GM23338 (cell line): ENCODE measurements around the gene PSMD10. TPM values are rescaled to one million over a fixed set of nuclear protein-coding genes. Genes with fewer than 3 reads are reported as not detected.

Source experiments
- ATAC-seq: fragments of 200-7000 bp; cut with Tn5 transposase; 3 replicates; pipeline ENCODE4 v1.9.1; 2020
- DNase-seq: peaks from one replicate; pipeline ENCODE4 v3.0.0-alpha.2; 2015; ENCODE audit warnings: low spot score
- H2AFZ ChIP-seq: fragments of 200-600 bp; sonication (generic); 2 replicates; pipeline ENCODE4 v1.8.0; 2016; ENCODE audit warnings: antibody characterized with exemption, mild to moderate bottlenecking, moderate library complexity
- H3F3A ChIP-seq: fragments of 200-600 bp; sonication (generic); replicated peaks from 2 replicates; pipeline ENCODE4 v1.8.0; 2017; ENCODE audit warnings: antibody characterized with exemption, mixed run types, low read depth
- H3K27ac ChIP-seq: fragments of 200-600 bp; sonication (generic); 2 replicates; pipeline ENCODE4 v1.6.1; 2016; ENCODE audit warnings: low read depth
- H3K27me3 ChIP-seq: fragments of 200-600 bp; sonication (generic); 2 replicates; pipeline ENCODE4 v1.8.0; 2016; ENCODE audit warnings: mild to moderate bottlenecking, mixed run types, moderate library complexity; ENCODE audit not compliant: insufficient read depth
- H3K36me3 ChIP-seq: fragments of 200-600 bp; sonication (generic); 2 replicates; pipeline ENCODE4 v1.8.0; 2016; ENCODE audit warnings: mild to moderate bottlenecking; ENCODE audit not compliant: insufficient read depth
- H3K4me1 ChIP-seq: fragments of 200-600 bp; sonication (generic); 2 replicates; pipeline ENCODE4 v1.8.0; 2016; ENCODE audit warnings: mild to moderate bottlenecking, moderate library complexity; ENCODE audit not compliant: insufficient read depth
- H3K4me2 ChIP-seq: fragments of 200-600 bp; sonication (generic); 2 replicates; pipeline ENCODE4 v1.7.1; 2017; ENCODE audit warnings: mixed run types
- H3K4me3 ChIP-seq: fragments of 200-600 bp; sonication (generic); 2 replicates; pipeline ENCODE4 v1.6.1; 2016; ENCODE audit warnings: mixed run types
- H3K79me2 ChIP-seq: fragments of 200-600 bp; sonication (generic); replicated peaks from 2 replicates; pipeline ENCODE4 v1.8.0; 2017; ENCODE audit warnings: mild to moderate bottlenecking; ENCODE audit not compliant: insufficient read depth
- H3K9me2 ChIP-seq: fragments of 200-600 bp; sonication (generic); 2 replicates; pipeline ENCODE4 v1.8.0; 2017; ENCODE audit not compliant: insufficient read depth
- H4K20me1 ChIP-seq: fragments of 200-600 bp; sonication (generic); replicated peaks from 2 replicates; pipeline ENCODE4 v1.8.0; 2017; ENCODE audit warnings: mild to moderate bottlenecking; ENCODE audit not compliant: insufficient read depth
- H3K27ac Mint-ChIP-seq: 2 replicates; pipeline ENCODE4 v1.8.0; 2020; ENCODE audit warnings: inconsistent platforms, mild to moderate bottlenecking, moderate library complexity, mixed read lengths
- H3K27me3 Mint-ChIP-seq: 3 replicates; pipeline ENCODE4 v1.8.0; 2022; ENCODE audit warnings: low read depth, mild to moderate bottlenecking, moderate library complexity, mixed read lengths, inconsistent platforms; ENCODE audit not compliant: insufficient read depth, poor library complexity
- H3K36me3 Mint-ChIP-seq: 3 replicates; pipeline ENCODE4 v1.8.0; 2021; ENCODE audit warnings: low read depth, mild to moderate bottlenecking, inconsistent platforms, moderate library complexity, mixed read lengths
- H3K4me1 Mint-ChIP-seq: 3 replicates; pipeline ENCODE4 v1.8.0; 2020; ENCODE audit warnings: mild to moderate bottlenecking, inconsistent platforms, mixed read lengths
- H3K4me3 Mint-ChIP-seq: 3 replicates; pipeline ENCODE4 v1.8.0; 2021; ENCODE audit warnings: moderate library complexity, mild to moderate bottlenecking, inconsistent platforms, mixed read lengths
- H3K9me3 Mint-ChIP-seq: 3 replicates; pipeline ENCODE4 v1.8.0; 2020; ENCODE audit warnings: moderate library complexity, mild to moderate bottlenecking, inconsistent platforms, mixed read lengths
- EZH2 ChIP-seq: fragments of 200-600 bp; sonication (generic); IDR thresholded peaks from one replicate; pipeline ENCODE4 v1.8.0; 2017; ENCODE audit warnings: antibody characterized with exemption, mild to moderate bottlenecking, low read depth; ENCODE audit not compliant: unreplicated experiment
- EZH2phosphoT487 ChIP-seq: fragments of 200-600 bp; sonication (generic); IDR thresholded peaks from one replicate; pipeline ENCODE4 v1.8.1; 2018; ENCODE audit warnings: antibody characterized with exemption; ENCODE audit not compliant: unreplicated experiment
- JUNB ChIP-seq: IDR thresholded peaks from one replicate; pipeline ENCODE4 v1.6.1; 2016; ENCODE audit warnings: antibody characterized with exemption; ENCODE audit not compliant: unreplicated experiment
- POLR2AphosphoS5 ChIP-seq: IDR thresholded peaks from 2 replicates; pipeline ENCODE4 v1.6.1; 2016; ENCODE audit warnings: antibody characterized with exemption, low read depth
- STAT1 ChIP-seq: IDR thresholded peaks from one replicate; pipeline ENCODE4 v1.6.1; 2016; ENCODE audit warnings: antibody characterized with exemption; ENCODE audit not compliant: unreplicated experiment
- ZNF114 ChIP-seq: fragments of 250-450 bp; sonication (Bioruptor Pico); IDR thresholded peaks from 2 replicates; pipeline ENCODE4 v1.5.0; 2020; ENCODE audit warnings: mild to moderate bottlenecking, moderate library complexity
- ZNF331 ChIP-seq: fragments of 250-450 bp; sonication (Bioruptor Pico); IDR thresholded peaks from 2 replicates; pipeline ENCODE4 v1.5.0; 2020; ENCODE audit warnings: low read depth, mild to moderate bottlenecking, moderate library complexity
- polyA plus RNA-seq: library from polyadenylated mRNA; unstranded; fragments of >200 nt; fragmentation: Nextera tagmentation; extraction: Ambion mirVana; gene quantifications from 2 replicates; pipeline ENCODE4 v1.2.1, GENCODE V29; 2016
- total RNA-seq: library from RNA; depleted of rRNA; stranded (reverse); fragments of >200 nt; shearing (Covaris generic); gene quantifications from 2 replicates; pipeline ENCODE4 v1.2.3, GENCODE V29; 2014
- TF ChIP-seq, protein P1 (sequence below): IDR thresholded peaks from one replicate; pipeline ENCODE4 v1.6.1; 2018; ENCODE audit warnings: antibody characterized with exemption; ENCODE audit not compliant: unreplicated experiment
- TF ChIP-seq, protein P2 (sequence below): IDR thresholded peaks from 2 replicates; pipeline ENCODE4 v1.6.1; 2016; ENCODE audit warnings: antibody characterized with exemption
- TF ChIP-seq, protein P3 (sequence below): fragments of 250-450 bp; sonication (Bioruptor Pico); IDR thresholded peaks from 2 replicates; pipeline ENCODE4 v1.5.0; 2020; ENCODE audit warnings: mild to moderate bottlenecking, moderate library complexity

Gene PSMD10
- total and polyA plus RNA-seq, 2 experiments from 2014 or later = 53.0 to 61.2 TPM

DNA sequence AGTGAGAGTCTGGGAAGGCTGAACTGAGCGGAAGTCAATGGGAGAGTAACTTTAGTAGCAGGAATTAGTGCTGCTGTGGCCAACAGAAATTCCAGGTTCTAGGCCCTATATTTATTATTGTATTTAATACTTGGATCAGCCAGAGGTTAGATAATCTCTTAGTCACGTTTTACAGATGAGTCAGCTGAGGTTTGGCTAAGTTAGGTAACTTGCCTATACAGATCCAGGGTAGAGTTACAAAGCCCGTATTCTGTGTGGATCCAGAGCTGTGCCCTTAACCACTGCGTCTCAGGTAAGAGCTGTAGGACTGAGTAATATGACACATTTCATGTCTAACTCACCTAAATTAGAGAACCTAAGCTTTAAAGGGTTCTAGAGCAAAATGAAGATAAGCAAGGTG lies 20.5 kb downstream of the PSMD10 start (continued):
- TF ChIP-seq, protein P1, sequence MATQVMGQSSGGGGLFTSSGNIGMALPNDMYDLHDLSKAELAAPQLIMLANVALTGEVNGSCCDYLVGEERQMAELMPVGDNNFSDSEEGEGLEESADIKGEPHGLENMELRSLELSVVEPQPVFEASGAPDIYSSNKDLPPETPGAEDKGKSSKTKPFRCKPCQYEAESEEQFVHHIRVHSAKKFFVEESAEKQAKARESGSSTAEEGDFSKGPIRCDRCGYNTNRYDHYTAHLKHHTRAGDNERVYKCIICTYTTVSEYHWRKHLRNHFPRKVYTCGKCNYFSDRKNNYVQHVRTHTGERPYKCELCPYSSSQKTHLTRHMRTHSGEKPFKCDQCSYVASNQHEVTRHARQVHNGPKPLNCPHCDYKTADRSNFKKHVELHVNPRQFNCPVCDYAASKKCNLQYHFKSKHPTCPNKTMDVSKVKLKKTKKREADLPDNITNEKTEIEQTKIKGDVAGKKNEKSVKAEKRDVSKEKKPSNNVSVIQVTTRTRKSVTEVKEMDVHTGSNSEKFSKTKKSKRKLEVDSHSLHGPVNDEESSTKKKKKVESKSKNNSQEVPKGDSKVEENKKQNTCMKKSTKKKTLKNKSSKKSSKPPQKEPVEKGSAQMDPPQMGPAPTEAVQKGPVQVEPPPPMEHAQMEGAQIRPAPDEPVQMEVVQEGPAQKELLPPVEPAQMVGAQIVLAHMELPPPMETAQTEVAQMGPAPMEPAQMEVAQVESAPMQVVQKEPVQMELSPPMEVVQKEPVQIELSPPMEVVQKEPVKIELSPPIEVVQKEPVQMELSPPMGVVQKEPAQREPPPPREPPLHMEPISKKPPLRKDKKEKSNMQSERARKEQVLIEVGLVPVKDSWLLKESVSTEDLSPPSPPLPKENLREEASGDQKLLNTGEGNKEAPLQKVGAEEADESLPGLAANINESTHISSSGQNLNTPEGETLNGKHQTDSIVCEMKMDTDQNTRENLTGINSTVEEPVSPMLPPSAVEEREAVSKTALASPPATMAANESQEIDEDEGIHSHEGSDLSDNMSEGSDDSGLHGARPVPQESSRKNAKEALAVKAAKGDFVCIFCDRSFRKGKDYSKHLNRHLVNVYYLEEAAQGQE = no peak
- TF ChIP-seq JUNB (no peak), ZNF331 (CRISPR knock-in tag) (no peak), EZH2 (no peak)
- TF ChIP-seq, protein P2, sequence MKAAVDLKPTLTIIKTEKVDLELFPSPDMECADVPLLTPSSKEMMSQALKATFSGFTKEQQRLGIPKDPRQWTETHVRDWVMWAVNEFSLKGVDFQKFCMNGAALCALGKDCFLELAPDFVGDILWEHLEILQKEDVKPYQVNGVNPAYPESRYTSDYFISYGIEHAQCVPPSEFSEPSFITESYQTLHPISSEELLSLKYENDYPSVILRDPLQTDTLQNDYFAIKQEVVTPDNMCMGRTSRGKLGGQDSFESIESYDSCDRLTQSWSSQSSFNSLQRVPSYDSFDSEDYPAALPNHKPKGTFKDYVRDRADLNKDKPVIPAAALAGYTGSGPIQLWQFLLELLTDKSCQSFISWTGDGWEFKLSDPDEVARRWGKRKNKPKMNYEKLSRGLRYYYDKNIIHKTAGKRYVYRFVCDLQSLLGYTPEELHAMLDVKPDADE = no peak

DNA sequence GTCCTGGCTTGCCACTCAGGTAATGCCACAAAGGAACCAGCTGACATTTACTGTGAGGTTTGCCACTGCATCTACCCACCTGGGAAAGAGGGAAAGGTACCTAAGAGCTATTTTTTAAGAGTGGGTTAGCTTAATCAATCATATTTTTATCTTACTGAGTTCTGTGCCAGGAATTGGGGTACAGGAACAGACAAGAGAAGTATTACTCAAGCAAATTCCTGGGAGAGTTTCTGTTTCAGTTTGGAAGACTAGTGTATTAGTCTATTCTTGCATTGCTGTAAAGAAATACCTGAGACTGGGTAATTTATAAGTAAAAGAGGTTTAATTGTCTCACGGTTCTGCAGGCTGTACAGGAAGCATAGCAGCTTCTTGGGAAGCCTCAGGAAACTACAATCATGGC lies 23.2 kb downstream of the PSMD10 start:
- Histone ChIP-seq H3K27ac (no peak overlapping the region), H3K9me2 (no peaks in the 10 kb centered on the region), H3K4me1 (no peaks in the 10 kb centered on the region), H3K4me3 (no peak overlapping the region), H3K27me3 (no peaks in the 10 kb centered on the region), H3K4me2 (no peak overlapping the region), H2AFZ (no peak overlapping the region), H4K20me1 (no peaks in the 10 kb centered on the region), H3K79me2 (no peaks in the 10 kb centered on the region), H3F3A (no peaks in the 10 kb centered on the region), H3K36me3 (no peaks in the 10 kb centered on the region)
- Mint-ChIP-seq H3K4me3 (no peak overlapping the region), H3K27ac (no peak overlapping the region), H3K27me3 (no peaks in the 10 kb centered on the region), H3K36me3 (no peaks in the 10 kb centered on the region), H3K4me1 (peaks cover 12% of the 10 kb centered on the region; the same call in 2 of the 3 replicates), H3K9me3 (no peaks in the 10 kb centered on the region)
- DNase-seq (no peak), ATAC-seq (no peak)
- no peak for TF ChIP-seq EZH2phosphoT487
- no peak for TF ChIP-seq STAT1
- TF ChIP-seq, protein P3, sequence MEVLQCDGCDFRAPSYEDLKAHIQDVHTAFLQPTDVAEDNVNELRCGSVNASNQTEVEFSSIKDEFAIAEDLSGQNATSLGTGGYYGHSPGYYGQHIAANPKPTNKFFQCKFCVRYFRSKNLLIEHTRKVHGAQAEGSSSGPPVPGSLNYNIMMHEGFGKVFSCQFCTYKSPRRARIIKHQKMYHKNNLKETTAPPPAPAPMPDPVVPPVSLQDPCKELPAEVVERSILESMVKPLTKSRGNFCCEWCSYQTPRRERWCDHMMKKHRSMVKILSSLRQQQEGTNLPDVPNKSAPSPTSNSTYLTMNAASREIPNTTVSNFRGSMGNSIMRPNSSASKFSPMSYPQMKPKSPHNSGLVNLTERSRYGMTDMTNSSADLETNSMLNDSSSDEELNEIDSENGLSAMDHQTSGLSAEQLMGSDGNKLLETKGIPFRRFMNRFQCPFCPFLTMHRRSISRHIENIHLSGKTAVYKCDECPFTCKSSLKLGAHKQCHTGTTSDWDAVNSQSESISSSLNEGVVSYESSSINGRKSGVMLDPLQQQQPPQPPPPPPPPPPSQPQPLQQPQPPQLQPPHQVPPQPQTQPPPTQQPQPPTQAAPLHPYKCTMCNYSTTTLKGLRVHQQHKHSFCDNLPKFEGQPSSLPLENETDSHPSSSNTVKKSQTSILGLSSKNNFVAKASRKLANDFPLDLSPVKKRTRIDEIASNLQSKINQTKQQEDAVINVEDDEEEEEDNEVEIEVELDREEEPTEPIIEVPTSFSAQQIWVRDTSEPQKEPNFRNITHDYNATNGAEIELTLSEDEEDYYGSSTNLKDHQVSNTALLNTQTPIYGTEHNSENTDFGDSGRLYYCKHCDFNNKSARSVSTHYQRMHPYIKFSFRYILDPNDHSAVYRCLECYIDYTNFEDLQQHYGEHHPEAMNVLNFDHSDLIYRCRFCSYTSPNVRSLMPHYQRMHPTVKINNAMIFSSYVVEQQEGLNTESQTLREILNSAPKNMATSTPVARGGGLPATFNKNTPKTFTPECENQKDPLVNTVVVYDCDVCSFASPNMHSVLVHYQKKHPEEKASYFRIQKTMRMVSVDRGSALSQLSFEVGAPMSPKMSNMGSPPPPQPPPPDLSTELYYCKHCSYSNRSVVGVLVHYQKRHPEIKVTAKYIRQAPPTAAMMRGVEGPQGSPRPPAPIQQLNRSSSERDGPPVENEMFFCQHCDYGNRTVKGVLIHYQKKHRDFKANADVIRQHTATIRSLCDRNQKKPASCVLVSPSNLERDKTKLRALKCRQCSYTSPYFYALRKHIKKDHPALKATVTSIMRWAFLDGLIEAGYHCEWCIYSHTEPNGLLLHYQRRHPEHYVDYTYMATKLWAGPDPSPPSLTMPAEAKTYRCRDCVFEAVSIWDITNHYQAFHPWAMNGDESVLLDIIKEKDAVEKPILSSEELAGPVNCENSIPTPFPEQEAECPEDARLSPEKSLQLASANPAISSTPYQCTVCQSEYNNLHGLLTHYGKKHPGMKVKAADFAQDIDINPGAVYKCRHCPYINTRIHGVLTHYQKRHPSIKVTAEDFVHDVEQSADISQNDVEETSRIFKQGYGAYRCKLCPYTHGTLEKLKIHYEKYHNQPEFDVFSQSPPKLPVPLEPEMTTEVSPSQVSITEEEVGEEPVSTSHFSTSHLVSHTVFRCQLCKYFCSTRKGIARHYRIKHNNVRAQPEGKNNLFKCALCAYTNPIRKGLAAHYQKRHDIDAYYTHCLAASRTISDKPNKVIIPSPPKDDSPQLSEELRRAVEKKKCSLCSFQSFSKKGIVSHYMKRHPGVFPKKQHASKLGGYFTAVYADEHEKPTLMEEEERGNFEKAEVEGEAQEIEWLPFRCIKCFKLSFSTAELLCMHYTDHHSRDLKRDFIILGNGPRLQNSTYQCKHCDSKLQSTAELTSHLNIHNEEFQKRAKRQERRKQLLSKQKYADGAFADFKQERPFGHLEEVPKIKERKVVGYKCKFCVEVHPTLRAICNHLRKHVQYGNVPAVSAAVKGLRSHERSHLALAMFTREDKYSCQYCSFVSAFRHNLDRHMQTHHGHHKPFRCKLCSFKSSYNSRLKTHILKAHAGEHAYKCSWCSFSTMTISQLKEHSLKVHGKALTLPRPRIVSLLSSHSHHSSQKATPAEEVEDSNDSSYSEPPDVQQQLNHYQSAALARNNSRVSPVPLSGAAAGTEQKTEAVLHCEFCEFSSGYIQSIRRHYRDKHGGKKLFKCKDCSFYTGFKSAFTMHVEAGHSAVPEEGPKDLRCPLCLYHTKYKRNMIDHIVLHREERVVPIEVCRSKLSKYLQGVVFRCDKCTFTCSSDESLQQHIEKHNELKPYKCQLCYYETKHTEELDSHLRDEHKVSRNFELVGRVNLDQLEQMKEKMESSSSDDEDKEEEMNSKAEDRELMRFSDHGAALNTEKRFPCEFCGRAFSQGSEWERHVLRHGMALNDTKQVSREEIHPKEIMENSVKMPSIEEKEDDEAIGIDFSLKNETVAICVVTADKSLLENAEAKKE = no peak
- TF ChIP-seq ZNF114 (CRISPR knock-in tag) = no peak
- TF ChIP-seq, protein P2 = no peak
- TF ChIP-seq POLR2AphosphoS5 = no peak
- TF ChIP-seq JUNB = no peak
